H9 (cell line): ENCODE data around the gene CCDC134. TPM values are rescaled to one million over a fixed set of nuclear protein-coding genes. Genes with fewer than 3 reads are reported as not detected.
A peak's percentile ranks its signal among the peaks of the same experiment; 100 is the strongest.

Source experiments
- DNase-seq: peaks from one replicate; pipeline ENCODE4 v3.0.0-alpha.2; 2017
- H2AFZ ChIP-seq: one replicate; pipeline ENCODE4 v1.6.1; 2013; ENCODE audit warnings: mild to moderate bottlenecking, low read length, control low read depth, moderate library complexity
- H2AK5ac ChIP-seq: 2 replicates; pipeline ENCODE4 v1.6.1; 2013; ENCODE audit warnings: low read length, control low read depth, mixed read lengths; ENCODE audit not compliant: insufficient read length
- H2BK120ac ChIP-seq: one replicate; pipeline ENCODE4 v1.6.1; 2013; ENCODE audit warnings: low read depth, mild to moderate bottlenecking, low read length, control low read depth, inconsistent platforms; ENCODE audit not compliant: poor library complexity, severe bottlenecking
- H2BK12ac ChIP-seq: 2 replicates; pipeline ENCODE4 v1.6.1; 2013; ENCODE audit warnings: low read length, control low read depth, mixed read lengths, low read depth; ENCODE audit not compliant: insufficient read length
- H2BK15ac ChIP-seq: 2 replicates; pipeline ENCODE4 v1.6.1; 2013; ENCODE audit warnings: low read depth, low read length, control low read depth
- H2BK20ac ChIP-seq: one replicate; pipeline ENCODE4 v1.6.1; 2013; ENCODE audit warnings: low read depth, mild to moderate bottlenecking, low read length, control low read depth, inconsistent platforms; ENCODE audit not compliant: poor library complexity, severe bottlenecking
- H2BK5ac ChIP-seq: 2 replicates; pipeline ENCODE4 v1.6.1; 2013; ENCODE audit warnings: low read length, control low read depth, mixed read lengths; ENCODE audit not compliant: insufficient read length
- H3K14ac ChIP-seq: 2 replicates; pipeline ENCODE4 v1.6.1; 2013; ENCODE audit warnings: low read length, control low read depth; ENCODE audit not compliant: insufficient read depth
- H3K18ac ChIP-seq: 2 replicates; pipeline ENCODE4 v1.6.1; 2013; ENCODE audit warnings: low read depth, mild to moderate bottlenecking, mixed read lengths, low read length, control low read depth; ENCODE audit not compliant: insufficient read length
- H3K23ac ChIP-seq: 2 replicates; pipeline ENCODE4 v1.6.1; 2013; ENCODE audit warnings: low read length, control low read depth, mixed read lengths, low read depth; ENCODE audit not compliant: insufficient read length
- H3K23me2 ChIP-seq: 2 replicates; pipeline ENCODE4 v1.6.1; 2013; ENCODE audit warnings: low read depth, mild to moderate bottlenecking, mixed read lengths, low read length, control low read depth; ENCODE audit not compliant: insufficient read length, poor library complexity, severe bottlenecking
- H3K27ac ChIP-seq: 2 replicates; pipeline ENCODE4 v1.5.1; 2013; ENCODE audit warnings: low read length, control low read depth, mixed read lengths, low read depth; ENCODE audit not compliant: insufficient read length
- H3K27me3 ChIP-seq: 2 replicates; pipeline ENCODE4 v1.6.1; 2013; ENCODE audit warnings: low read length, control low read depth, inconsistent platforms; ENCODE audit not compliant: insufficient read depth
- H3K4ac ChIP-seq: 2 replicates; pipeline ENCODE4 v1.6.1; 2013; ENCODE audit warnings: low read depth, mild to moderate bottlenecking, control low read depth, inconsistent platforms, low read length, moderate library complexity
- H3K4me1 ChIP-seq: 2 replicates; pipeline ENCODE4 v1.6.1; 2013; ENCODE audit warnings: low read length, control low read depth, inconsistent platforms; ENCODE audit not compliant: insufficient read depth
- H3K4me2 ChIP-seq: 2 replicates; pipeline ENCODE4 v1.6.1; 2013; ENCODE audit warnings: low read length, control low read depth, mixed read lengths; ENCODE audit not compliant: insufficient read length, insufficient read depth
- H3K56ac ChIP-seq: 2 replicates; pipeline ENCODE4 v1.6.1; 2013; ENCODE audit warnings: low read depth, mild to moderate bottlenecking, mixed read lengths, low read length, control low read depth; ENCODE audit not compliant: insufficient read length
- H3K79me1 ChIP-seq: 2 replicates; pipeline ENCODE4 v1.6.1; 2013; ENCODE audit warnings: low read depth, mild to moderate bottlenecking, moderate library complexity, low read length, control low read depth, inconsistent platforms; ENCODE audit not compliant: insufficient read depth, poor library complexity, severe bottlenecking
- H3K79me2 ChIP-seq: 2 replicates; pipeline ENCODE4 v1.6.1; 2013; ENCODE audit warnings: low read length, control low read depth, inconsistent platforms; ENCODE audit not compliant: insufficient read depth
- H3K9ac ChIP-seq: 2 replicates; pipeline ENCODE4 v1.6.1; 2013; ENCODE audit warnings: low read length, control low read depth, mixed read lengths; ENCODE audit not compliant: insufficient read length; ENCODE audit errors: extremely low read depth
- H3K9me3 ChIP-seq: one replicate; pipeline ENCODE4 v1.6.1; 2013; ENCODE audit warnings: low read depth, low read length, inconsistent platforms; ENCODE audit not compliant: control insufficient read depth
- H3T11ph ChIP-seq: one replicate; pipeline ENCODE4 v1.6.1; 2013; ENCODE audit warnings: mild to moderate bottlenecking, low read length, control low read depth, inconsistent platforms
- H4K20me1 ChIP-seq: one replicate; pipeline ENCODE4 v1.6.1; 2013; ENCODE audit not compliant: control insufficient read depth, insufficient read length, insufficient read depth
- H4K5ac ChIP-seq: 2 replicates; pipeline ENCODE4 v1.6.1; 2013; ENCODE audit warnings: low read depth, mild to moderate bottlenecking, mixed read lengths, low read length, control low read depth; ENCODE audit not compliant: insufficient read length
- H4K8ac ChIP-seq: replicated peaks from 2 replicates; pipeline ENCODE4 v1.6.1; 2013; ENCODE audit warnings: low read length, control low read depth, mixed read lengths, low read depth; ENCODE audit not compliant: insufficient read length
- H4K91ac ChIP-seq: 2 replicates; pipeline ENCODE4 v1.6.1; 2013; ENCODE audit warnings: low read depth, mild to moderate bottlenecking, moderate library complexity, mixed read lengths, low read length, control low read depth; ENCODE audit not compliant: insufficient read length
- H3K27ac Mint-ChIP-seq, 3 experiments: 2 replicates in 2 of 3; 3 replicates in 1 of 3; pipeline ENCODE4 v1.8.0; 2020 to 2021; ENCODE audit warnings: mixed read lengths in 3 of 3, mild to moderate bottlenecking in 1 of 3, moderate library complexity in 1 of 3
- H3K27me3 Mint-ChIP-seq: 2 replicates; pipeline ENCODE4 v1.8.0; 2021; ENCODE audit warnings: low read depth, mild to moderate bottlenecking, moderate library complexity, mixed read lengths
- H3K36me3 Mint-ChIP-seq, 3 experiments: 2 replicates in 2 of 3; 3 replicates in 1 of 3; pipeline ENCODE4 v1.8.0; 2020 to 2021; ENCODE audit warnings: low read depth in 3 of 3, mixed read lengths in 3 of 3; ENCODE audit not compliant: insufficient read depth in 1 of 3
- H3K4me1 Mint-ChIP-seq, 2 experiments: 2 replicates each; pipeline ENCODE4 v1.8.0; 2020; ENCODE audit warnings: mixed read lengths in 2 of 2
- H3K4me3 Mint-ChIP-seq, 2 experiments: 2 replicates in 1 of 2; 3 replicates in 1 of 2; pipeline ENCODE4 v1.8.0; 2020 to 2021; ENCODE audit warnings: mild to moderate bottlenecking in 2 of 2, mixed read lengths in 2 of 2, moderate library complexity in 1 of 2
- H3K9me3 Mint-ChIP-seq, 2 experiments: 2 replicates in 1 of 2; 3 replicates in 1 of 2; pipeline ENCODE4 v1.8.0; 2020; ENCODE audit warnings: mild to moderate bottlenecking in 2 of 2, mixed read lengths in 2 of 2, moderate library complexity in 1 of 2
- WGBS: extraction: QIAGEN DNeasy Blood & Tissue Kit; methylation state at CpG from one replicate; pipeline ENCODE4 v1.1.7; 2013; ENCODE audit warnings: missing lambda C conversion rate, low lambda C conversion rate, mixed read lengths; ENCODE audit not compliant: insufficient read length; ENCODE audit errors: extremely low coverage; 5-methylcytosine and 5-hydroxymethylcytosine counted together
- total RNA-seq: library from RNA; stranded (reverse); gene quantifications from 2 replicates; pipeline ENCODE4 v1.2.1, GENCODE V29; 2021
- TF ChIP-seq, protein P1 (sequence below): fragments of 200-600 bp; sonication (generic); conservative IDR thresholded peaks from 3 replicates; pipeline ENCODE4 v1.8.0; 2021; ENCODE audit warnings: antibody characterized with exemption, mild to moderate bottlenecking

CCDC134 gene
- total RNA-seq, 1 experiment from 2014 or later, result 20.7 TPM

DNA sequence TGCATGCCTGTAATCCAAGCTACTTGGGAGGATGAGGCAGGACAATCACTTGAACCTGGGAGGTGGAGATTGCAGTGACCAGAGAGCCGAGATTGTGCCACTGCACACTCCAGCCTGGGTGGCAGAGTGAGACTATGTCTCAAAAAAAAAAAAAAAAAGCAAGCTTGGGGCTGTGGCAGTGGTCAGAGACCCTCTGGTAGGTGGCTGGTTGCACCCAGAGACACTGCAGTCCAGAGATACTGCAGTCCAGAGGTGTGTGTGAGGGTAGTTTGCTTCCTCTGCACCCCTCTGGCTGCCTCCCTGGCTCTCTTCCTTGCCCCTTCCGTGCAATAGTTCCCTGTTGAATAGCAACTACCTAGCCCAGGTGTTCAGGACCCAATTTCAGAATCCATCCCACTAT, 1.7 kb upstream of the CCDC134 start:
- Mint-ChIP-seq H3K9me3 (no peaks in the 10 kb centered on the region), H3K27me3 (no peaks in the 10 kb centered on the region; the same call in 1 of the 2 replicates), H3K4me3 (peak overlapping the region in 1 of 2 experiments; percentile 63; a peak in 1 of 5 replicates), H3K4me1 (peaks cover 24 to 25% of the 10 kb centered on the region in 2 experiments), H3K27ac (no peak overlapping the region; a peak in 1 of 7 replicates), H3K36me3 (peaks cover 4 to 8% (median 5%) of the 10 kb centered on the region in 3 experiments; a peak in 6 of 7 replicates)
- Histone ChIP-seq H2AK5ac (no peak overlapping the region), H3K9me3 (no peaks in the 10 kb centered on the region), H2BK120ac (no peak overlapping the region), H4K8ac (no peak overlapping the region), H3K23ac (no peak overlapping the region), H3K18ac (no peak overlapping the region), H3T11ph (no peak overlapping the region), H3K4me2 (no peak overlapping the region), H2BK5ac (no peak overlapping the region), H3K4me1 (peaks cover 6% of the 10 kb centered on the region; the same call in 1 of the 2 replicates), H3K27me3 (no peaks in the 10 kb centered on the region), H2BK12ac (no peak overlapping the region), H2BK15ac (no peak overlapping the region), H3K79me2 (peaks cover 6% of the 10 kb centered on the region; the same call in 1 of the 2 replicates), H2BK20ac (no peak overlapping the region), H4K91ac (no peak overlapping the region), H3K56ac (no peak overlapping the region), H3K14ac (no peak overlapping the region), H3K9ac (no peak overlapping the region), H4K5ac (no peak overlapping the region), H2AFZ (no peak overlapping the region), H3K27ac (no peak overlapping the region), H4K20me1 (no peaks in the 10 kb centered on the region), H3K4ac (no peak overlapping the region), H3K23me2 (peaks cover 15% of the 10 kb centered on the region), H3K79me1 (peaks cover 6% of the 10 kb centered on the region)
- WGBS, result no CpG with 5 or more reads among the region's 2 CpGs
- DNase-seq, result no peak
- TF ChIP-seq, protein P1, sequence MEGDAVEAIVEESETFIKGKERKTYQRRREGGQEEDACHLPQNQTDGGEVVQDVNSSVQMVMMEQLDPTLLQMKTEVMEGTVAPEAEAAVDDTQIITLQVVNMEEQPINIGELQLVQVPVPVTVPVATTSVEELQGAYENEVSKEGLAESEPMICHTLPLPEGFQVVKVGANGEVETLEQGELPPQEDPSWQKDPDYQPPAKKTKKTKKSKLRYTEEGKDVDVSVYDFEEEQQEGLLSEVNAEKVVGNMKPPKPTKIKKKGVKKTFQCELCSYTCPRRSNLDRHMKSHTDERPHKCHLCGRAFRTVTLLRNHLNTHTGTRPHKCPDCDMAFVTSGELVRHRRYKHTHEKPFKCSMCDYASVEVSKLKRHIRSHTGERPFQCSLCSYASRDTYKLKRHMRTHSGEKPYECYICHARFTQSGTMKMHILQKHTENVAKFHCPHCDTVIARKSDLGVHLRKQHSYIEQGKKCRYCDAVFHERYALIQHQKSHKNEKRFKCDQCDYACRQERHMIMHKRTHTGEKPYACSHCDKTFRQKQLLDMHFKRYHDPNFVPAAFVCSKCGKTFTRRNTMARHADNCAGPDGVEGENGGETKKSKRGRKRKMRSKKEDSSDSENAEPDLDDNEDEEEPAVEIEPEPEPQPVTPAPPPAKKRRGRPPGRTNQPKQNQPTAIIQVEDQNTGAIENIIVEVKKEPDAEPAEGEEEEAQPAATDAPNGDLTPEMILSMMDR, result no peak
